ENCODE data around the gene KIF26B. TPM values are rescaled to one million over a fixed set of nuclear protein-coding genes. Genes with fewer than 3 reads are reported as not detected.

KIF26B gene
- total and polyA plus RNA-seq, 7 donors: 0.01 to 0.32 (median 0.06) TPM

- DNase-seq: no peak
- Histone ChIP-seq H3K36me3 (ENCODE audit: insufficient read depth in 1 of 2, low read depth in 1 of 2) (no peaks in the 10 kb centered on the region), H3K4me3 (no peak overlapping the region), H3K27ac (no peak overlapping the region), H3K9me3 (no peaks in the 10 kb centered on the region), H3K4me1 (no peaks in the 10 kb centered on the region), H3K27me3 (ENCODE audit: insufficient read depth in 3 of 3, low read length in 2 of 3) (no peaks in the 10 kb centered on the region)
- intact Hi-C loops (cut with DNase I): no loop called here
- TF ChIP-seq CTCF (IDR thresholded peaks at IDR 0.05): no peak
- ATAC-seq: no peak
- WGBS, 3 donors: 96 to 99% (median 98%) methylated on average over 12 of the region's 12 CpGs
Measured at GRCh38 chr1:245283001-245283400, 128.2 kb downstream of the KIF26B start.

- DNase-seq: no peak
- H3K27me3 ChIP-seq (ENCODE audit: insufficient read depth in 3 of 3, low read length in 2 of 3): no peaks in the 10 kb centered on the region
- no peak overlapping the region for H3K27ac ChIP-seq
- no peaks in the 10 kb centered on the region for H3K9me3 ChIP-seq
- 72 to 79% (median 72%) methylated on average over 4 of the region's 4 CpGs for WGBS, 3 donors
- TF ChIP-seq CTCF (IDR thresholded peaks at IDR 0.05): no peak
- H3K4me1 ChIP-seq: no peaks in the 10 kb centered on the region
- ATAC-seq: no peak
- intact Hi-C loops (cut with DNase I): no loop called here
- H3K36me3 ChIP-seq (ENCODE audit: insufficient read depth in 1 of 2, low read depth in 1 of 2): no peaks in the 10 kb centered on the region
- H3K4me3 ChIP-seq: no peak overlapping the region
Measured at GRCh38 chr1:245285168-245285567, 130.4 kb downstream of the KIF26B start.

- WGBS, 3 donors: 53 to 77% (median 68%) methylated on average over 1 of the region's 1 CpG
- DNase-seq: no peak
- no peak for ATAC-seq
- Histone ChIP-seq H3K4me3 (no peak overlapping the region), H3K4me1 (no peaks in the 10 kb centered on the region), H3K9me3 (no peaks in the 10 kb centered on the region), H3K36me3 (ENCODE audit: insufficient read depth in 1 of 2, low read depth in 1 of 2) (no peaks in the 10 kb centered on the region), H3K27ac (no peak overlapping the region), H3K27me3 (ENCODE audit: insufficient read depth in 3 of 3, low read length in 2 of 3) (no peaks in the 10 kb centered on the region)
- intact Hi-C loops (cut with DNase I): no loop called here
- no peak for TF ChIP-seq CTCF (IDR thresholded peaks at IDR 0.05)
Measured at GRCh38 chr1:245288796-245289195, 134.0 kb downstream of the KIF26B start.

- 30 to 81% (median 60%) methylated on average over 1 of the region's 1 CpG for WGBS, 3 donors
- no peak for TF ChIP-seq CTCF (IDR thresholded peaks at IDR 0.05)
- intact Hi-C loops (cut with DNase I): no loop called here
- no peak for ATAC-seq
- Histone ChIP-seq H3K4me3 (no peak overlapping the region), H3K27ac (no peak overlapping the region), H3K4me1 (no peaks in the 10 kb centered on the region), H3K9me3 (no peaks in the 10 kb centered on the region), H3K27me3 (ENCODE audit: insufficient read depth in 3 of 3, low read length in 2 of 3) (no peaks in the 10 kb centered on the region), H3K36me3 (ENCODE audit: insufficient read depth in 1 of 2, low read depth in 1 of 2) (no peaks in the 10 kb centered on the region)
- no peak for DNase-seq
Measured at GRCh38 chr1:245290836-245291235, 136.1 kb downstream of the KIF26B start.

GRCh38 chr1:245291351-245291750 lies 136.6 kb downstream of the KIF26B start:
- TF ChIP-seq CTCF (IDR thresholded peaks at IDR 0.05): no peak
- ATAC-seq: no peak
- H3K9me3 ChIP-seq: no peaks in the 10 kb centered on the region
- no peak overlapping the region for H3K27ac ChIP-seq
- intact Hi-C loops (cut with DNase I): no loop called here
- DNase-seq: no peak
- no peak overlapping the region for H3K4me3 ChIP-seq
- H3K36me3 ChIP-seq (ENCODE audit: insufficient read depth in 1 of 2, low read depth in 1 of 2): no peaks in the 10 kb centered on the region
- no peaks in the 10 kb centered on the region for H3K4me1 ChIP-seq
- H3K27me3 ChIP-seq (ENCODE audit: insufficient read depth in 3 of 3, low read length in 2 of 3): no peaks in the 10 kb centered on the region
- 68 to 72% (median 69%) methylated on average over 4 of the region's 4 CpGs for WGBS, 3 donors
